PFSK-1 (cell line): ENCODE measurements around the gene IL10.

Source experiments
- FOXP2 ChIP-seq: optimal IDR thresholded peaks from 2 replicates; pipeline ENCODE3; 2011; ENCODE audit warnings: borderline replicate concordance, control low read depth, inconsistent platforms; ENCODE audit not compliant: insufficient read depth; ENCODE audit errors: extremely low read length, extremely low read depth
- POLR2AphosphoS5 ChIP-seq: IDR thresholded peaks from 2 replicates; pipeline ENCODE4 v1.6.1; 2012; ENCODE audit warnings: low read depth, mild to moderate bottlenecking, control low read depth, low read length, moderate library complexity
- REST ChIP-seq, 2 experiments: IDR thresholded peaks; 2 replicates each; pipeline versions ENCODE4 v1.6.1 to v1.8.0; 2011 to 2012; ENCODE audit warnings: low read depth in 2 of 2, low read length in 2 of 2, control low read depth in 1 of 2, inconsistent platforms in 1 of 2, mild to moderate bottlenecking in 1 of 2, moderate library complexity in 1 of 2; ENCODE audit not compliant: insufficient read depth in 1 of 2
- TAF1 ChIP-seq: IDR thresholded peaks from 2 replicates; pipeline ENCODE4 v1.6.1; 2012; ENCODE audit warnings: low read length, control low read depth, borderline replicate concordance; ENCODE audit not compliant: insufficient read depth

- TF ChIP-seq FOXP2 = no peak
- no peak for TF ChIP-seq REST (IDR thresholded peaks at IDR 0.05; ENCODE audit: insufficient read depth in 1 of 2, low read depth in 2 of 2, low read length in 2 of 2)
- TF ChIP-seq POLR2AphosphoS5 = no peak
- no peak for TF ChIP-seq TAF1
Observed at GRCh38 chr1:206761159-206761768, 11.0 kb downstream of the IL10 start.
